Spleen (tissue), 11 donors: ENCODE measurements around the gene SMC5. TPM values are rescaled to one million over a fixed set of nuclear protein-coding genes. Genes with fewer than 3 reads are reported as not detected.

Experiments
- DNase-seq: peaks from one replicate; pipeline ENCODE4 v3.0.0-alpha.2; 2020
- H3K27ac ChIP-seq, 8 donors: fragments of 200-600 bp; sonication (generic) in 7 of 8; 1 replicate in 4 of 8; 2 replicates in 4 of 8; pipeline versions ENCODE4 v1.5.0 to v1.8.0; 2016 to 2021; ENCODE audit warnings: inconsistent platforms in 4 of 8, mild to moderate bottlenecking in 4 of 8, moderate library complexity in 1 of 8
- H3K27me3 ChIP-seq, 7 donors: fragments of 200-600 bp; sonication (generic) in 6 of 7; replicated peaks in 1 of 7; 1 replicate in 4 of 7; 2 replicates in 3 of 7; pipeline versions ENCODE4 v1.5.0 to v1.8.0; 2016 to 2021; ENCODE audit warnings: inconsistent platforms in 3 of 7, mild to moderate bottlenecking in 1 of 7
- H3K36me3 ChIP-seq, 6 donors: fragments of 200-600 bp; sonication (generic) in 5 of 6; 1 replicate in 4 of 6; 2 replicates in 2 of 6; pipeline versions ENCODE4 v1.5.0 to v1.8.0; 2016 to 2021; ENCODE audit warnings: inconsistent platforms in 2 of 6
- H3K4me1 ChIP-seq, 6 donors: fragments of 200-600 bp; sonication (generic) in 5 of 6; 1 replicate in 3 of 6; 2 replicates in 3 of 6; pipeline versions ENCODE4 v1.5.0 to v1.8.0; 2016 to 2021; ENCODE audit warnings: inconsistent platforms in 3 of 6
- H3K4me3 ChIP-seq, 8 donors: fragments of 200-600 bp; sonication (generic) in 7 of 8; 1 replicate in 4 of 8; 2 replicates in 4 of 8; pipeline versions ENCODE4 v1.5.0 to v1.8.0; 2016 to 2021; ENCODE audit warnings: inconsistent platforms in 4 of 8, mild to moderate bottlenecking in 4 of 8, moderate library complexity in 2 of 8
- H3K9me3 ChIP-seq, 8 donors: fragments of 200-600 bp; sonication (generic) in 7 of 8; 1 replicate in 4 of 8; 2 replicates in 4 of 8; pipeline versions ENCODE4 v1.5.0 to v1.8.0; 2016 to 2021; ENCODE audit warnings: inconsistent platforms in 4 of 8
- POLR2A ChIP-seq, 3 donors: fragments of 450-650 bp; IDR thresholded peaks; one replicate each; pipeline ENCODE4 v1.5.1; 2017; ENCODE audit warnings: antibody characterized with exemption in 3 of 3, mild to moderate bottlenecking in 1 of 3
- POLR2AphosphoS5 ChIP-seq, 3 donors: sonication (generic); formaldehyde crosslinking; IDR thresholded peaks; one replicate each; pipeline ENCODE4 v1.5.1; 2017; ENCODE audit warnings: antibody characterized with exemption in 3 of 3
- WGBS, 5 donors: extraction: QIAGEN DNeasy Blood & Tissue Kit in 3 of 5; methylation state at CpG; one replicate each; pipeline versions ENCODE4 v1.1.5 to v1.1.7; 2013 to 2018; 5-methylcytosine and 5-hydroxymethylcytosine counted together
- intact Hi-C: fragments of 100-400 bp; cut with DNase I; formaldehyde crosslinking; loops from one replicate; pipeline ENCODE4 v1.15.0; 2023; ENCODE audit warnings: low total_unique reads
- polyA plus RNA-seq, 3 donors: library from polyadenylated mRNA; stranded (reverse); fragments of 200-250 nt; gene quantifications; one replicate each; pipeline ENCODE4 v1.2.1, GENCODE V29; 2013
- total RNA-seq, 7 donors: library from RNA; depleted of rRNA in 3 of 7; stranded (reverse); fragments of >200 nt in 3 of 7; fragmentation: NEBNext Ultra II Directional in 4 of 7; extraction: Animal tissue kit (Norgen Biotek cat#: 25700) in 4 of 7; gene quantifications; one replicate each; pipeline versions ENCODE4 v1.1.0 to v1.2.1, GENCODE V29; 2016 to 2021
- TF ChIP-seq, protein P1 (sequence below), 11 experiments: fragments of 200-600 bp in 7 of 11; fragments of 450-650 bp in 4 of 11; sonication (generic) in 4 of 11; IDR thresholded peaks in 8 of 11; conservative IDR thresholded peaks in 3 of 11; 1 replicate in 7 of 11; 2 replicates in 4 of 11; pipeline versions ENCODE4 v1.4.0 to v1.8.0; 2016 to 2021; ENCODE audit warnings: antibody characterized with exemption in 11 of 11, inconsistent platforms in 4 of 11, mild to moderate bottlenecking in 1 of 11
- donor health status: healthy with polysubstance abuse.
- donor health status: DM: no; HTN: no; CAD: no; lungs with moderate emphysema.
- donor health status: DM: no; HTN: no; CAD: no.
- donor health status: Bipolar disorder and iron deficiency.
- donor health status: healthy.
- donor health status: DM: no; HTN: no; CAD: no.
- donor health status: DM: yes; HTN: yes; CAD: no.

The SMC5 gene
- total and polyA plus RNA-seq, 10 donors = 7.4 to 39.9 (median 29.8) TPM

DNA sequence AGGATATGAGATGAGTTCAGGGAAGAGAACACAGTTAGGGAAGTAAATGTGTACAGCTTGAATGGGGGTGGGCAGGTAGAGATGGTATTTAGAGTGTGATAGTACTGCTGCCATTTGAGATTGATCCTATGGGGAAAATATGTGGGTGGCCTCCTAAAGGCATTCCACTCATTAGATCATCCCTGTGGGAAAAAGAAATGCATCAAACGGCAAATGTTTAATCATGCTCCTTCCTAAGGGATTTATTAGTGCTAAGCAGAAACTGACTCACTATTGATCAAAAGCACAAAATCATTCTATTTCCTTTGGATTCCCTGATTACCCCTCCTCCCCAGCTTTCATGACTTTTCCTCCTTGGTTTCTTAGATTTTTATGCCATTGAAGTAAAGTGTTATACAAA lies 36.4 kb upstream of the SMC5 start:
- no peaks in the 10 kb centered on the region for H3K27me3 ChIP-seq
- no peak for TF ChIP-seq POLR2AphosphoS5 (IDR thresholded peaks at IDR 0.05)
- TF ChIP-seq POLR2A (IDR thresholded peaks at IDR 0.05) = no peak
- TF ChIP-seq, protein P1, sequence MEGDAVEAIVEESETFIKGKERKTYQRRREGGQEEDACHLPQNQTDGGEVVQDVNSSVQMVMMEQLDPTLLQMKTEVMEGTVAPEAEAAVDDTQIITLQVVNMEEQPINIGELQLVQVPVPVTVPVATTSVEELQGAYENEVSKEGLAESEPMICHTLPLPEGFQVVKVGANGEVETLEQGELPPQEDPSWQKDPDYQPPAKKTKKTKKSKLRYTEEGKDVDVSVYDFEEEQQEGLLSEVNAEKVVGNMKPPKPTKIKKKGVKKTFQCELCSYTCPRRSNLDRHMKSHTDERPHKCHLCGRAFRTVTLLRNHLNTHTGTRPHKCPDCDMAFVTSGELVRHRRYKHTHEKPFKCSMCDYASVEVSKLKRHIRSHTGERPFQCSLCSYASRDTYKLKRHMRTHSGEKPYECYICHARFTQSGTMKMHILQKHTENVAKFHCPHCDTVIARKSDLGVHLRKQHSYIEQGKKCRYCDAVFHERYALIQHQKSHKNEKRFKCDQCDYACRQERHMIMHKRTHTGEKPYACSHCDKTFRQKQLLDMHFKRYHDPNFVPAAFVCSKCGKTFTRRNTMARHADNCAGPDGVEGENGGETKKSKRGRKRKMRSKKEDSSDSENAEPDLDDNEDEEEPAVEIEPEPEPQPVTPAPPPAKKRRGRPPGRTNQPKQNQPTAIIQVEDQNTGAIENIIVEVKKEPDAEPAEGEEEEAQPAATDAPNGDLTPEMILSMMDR (IDR thresholded peaks at IDR 0.05 in 8 of 11, conservative IDR thresholded peaks at IDR 0.05 in 3 of 11) = no peak
- DNase-seq = no peak
- H3K27ac ChIP-seq = no peak overlapping the region
- no peaks in the 10 kb centered on the region for H3K4me1 ChIP-seq
- H3K9me3 ChIP-seq = no peaks in the 10 kb centered on the region
- peaks cover 0 to 23% (median 0%) of the 10 kb centered on the region in 6 donors for H3K36me3 ChIP-seq
- intact Hi-C loops = no loop called here
- WGBS, 5 donors = 82 to 100% (median 94%) methylated on average over 1 of the region's 1 CpG
- H3K4me3 ChIP-seq = no peak overlapping the region

DNA sequence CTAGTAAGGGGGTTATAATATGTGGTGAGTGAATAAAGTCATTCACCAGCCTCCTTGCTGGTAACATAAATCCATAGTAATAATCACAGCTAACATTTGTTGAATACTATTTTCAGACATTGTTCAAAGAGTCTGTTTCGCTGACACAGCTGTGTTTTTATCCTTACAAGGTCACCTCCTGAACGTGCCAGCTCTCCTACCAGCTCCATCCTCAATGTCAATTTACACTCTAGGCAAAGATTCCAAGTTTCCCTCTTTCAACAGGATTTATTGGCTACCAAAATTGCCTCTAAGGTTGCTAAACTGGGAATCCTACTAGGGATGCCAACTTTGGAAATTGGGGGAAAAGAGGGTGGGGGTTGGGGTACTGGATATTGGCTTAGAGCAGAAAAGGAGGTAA lies 30.7 kb upstream of the SMC5 start:
- WGBS, 5 donors = 58 to 80% (median 74%) methylated on average over 2 of the region's 2 CpGs
- H3K4me3 ChIP-seq = no peak overlapping the region
- intact Hi-C loops = no loop called here
- no peaks in the 10 kb centered on the region for H3K27me3 ChIP-seq
- no peaks in the 10 kb centered on the region for H3K4me1 ChIP-seq
- DNase-seq = no peak
- H3K9me3 ChIP-seq = no peaks in the 10 kb centered on the region
- TF ChIP-seq POLR2AphosphoS5 (IDR thresholded peaks at IDR 0.05) (no peak), POLR2A (IDR thresholded peaks at IDR 0.05) (no peak)
- TF ChIP-seq, protein P1 (IDR thresholded peaks at IDR 0.05 in 8 of 11, conservative IDR thresholded peaks at IDR 0.05 in 3 of 11) = no peak
- H3K27ac ChIP-seq = no peak overlapping the region
- H3K36me3 ChIP-seq = peaks cover 0 to 5% (median 0%) of the 10 kb centered on the region in 6 donors

DNA sequence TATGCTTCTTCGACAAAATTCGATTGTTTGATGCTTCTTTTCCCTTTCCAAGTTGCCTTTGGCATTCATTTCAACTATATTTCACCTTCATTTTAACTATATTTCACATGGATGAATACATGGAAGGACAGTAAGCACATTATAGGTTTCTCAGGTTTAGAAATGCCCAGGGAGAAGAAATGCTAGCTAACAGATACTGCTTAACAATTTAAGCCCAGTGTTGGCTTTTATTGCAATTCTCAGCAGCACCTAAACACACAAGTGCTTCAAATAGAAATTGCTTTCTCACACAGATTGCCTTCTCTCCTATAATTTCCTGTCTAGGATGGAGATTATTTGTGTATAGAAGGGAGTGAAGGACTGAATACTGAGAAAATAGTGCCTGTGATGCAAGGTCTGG lies 30.2 kb upstream of the SMC5 start:
- no peaks in the 10 kb centered on the region for H3K4me1 ChIP-seq
- intact Hi-C loops = no loop called here
- peaks cover 0 to 5% (median 0%) of the 10 kb centered on the region in 6 donors for H3K36me3 ChIP-seq
- no peak overlapping the region for H3K27ac ChIP-seq
- WGBS, 5 donors = 85 to 98% (median 90%) methylated on average over 2 of the region's 2 CpGs
- H3K27me3 ChIP-seq = no peaks in the 10 kb centered on the region
- TF ChIP-seq POLR2AphosphoS5 (IDR thresholded peaks at IDR 0.05) = no peak
- DNase-seq = no peak
- H3K9me3 ChIP-seq = no peaks in the 10 kb centered on the region
- H3K4me3 ChIP-seq = no peak overlapping the region

- H3K27ac ChIP-seq = no peak overlapping the region
- intact Hi-C loops = no loop called here
- H3K27me3 ChIP-seq = no peaks in the 10 kb centered on the region
- no peak overlapping the region for H3K4me3 ChIP-seq
- H3K36me3 ChIP-seq = peaks cover 0 to 5% (median 0%) of the 10 kb centered on the region in 6 donors
- H3K9me3 ChIP-seq = no peaks in the 10 kb centered on the region
- DNase-seq = no peak
- TF ChIP-seq POLR2AphosphoS5 (IDR thresholded peaks at IDR 0.05) (no peak), POLR2A (IDR thresholded peaks at IDR 0.05) (no peak)
- TF ChIP-seq, protein P1 (IDR thresholded peaks at IDR 0.05 in 8 of 11, conservative IDR thresholded peaks at IDR 0.05 in 3 of 11) = no peak
- no peaks in the 10 kb centered on the region for H3K4me1 ChIP-seq
- WGBS, 5 donors = 80 to 91% (median 90%) methylated on average over 4 of the region's 4 CpGs
Measured at GRCh38 chr9:70229026-70229425, 29.8 kb upstream of the SMC5 start.

DNA sequence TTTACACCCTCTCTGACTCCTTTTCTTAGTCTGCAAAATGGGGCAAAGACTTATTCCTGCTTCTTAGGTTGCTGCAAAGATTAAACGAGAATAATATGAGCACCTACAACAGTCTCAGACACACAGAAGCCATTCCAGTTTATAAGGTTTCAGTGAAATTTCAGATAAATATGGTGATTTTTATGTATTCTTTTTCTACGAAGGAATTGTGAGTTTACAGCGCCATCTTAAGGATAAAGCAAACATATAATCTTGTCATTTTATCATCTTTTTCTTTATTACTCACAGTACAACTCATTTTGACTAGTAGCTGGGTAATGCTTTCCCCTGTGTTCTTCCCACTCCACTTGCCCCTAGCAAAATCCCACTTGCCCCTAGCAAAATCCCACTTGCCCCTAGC lies 29.2 kb upstream of the SMC5 start:
- DNase-seq = no peak
- Histone ChIP-seq H3K27me3 (no peaks in the 10 kb centered on the region), H3K4me1 (no peaks in the 10 kb centered on the region), H3K36me3 (no peaks in the 10 kb centered on the region), H3K4me3 (no peak overlapping the region), H3K27ac (no peak overlapping the region), H3K9me3 (no peaks in the 10 kb centered on the region)
- intact Hi-C loops = no loop called here
- TF ChIP-seq POLR2AphosphoS5 (IDR thresholded peaks at IDR 0.05) (no peak), POLR2A (IDR thresholded peaks at IDR 0.05) (no peak)
- TF ChIP-seq, protein P1 (IDR thresholded peaks at IDR 0.05 in 8 of 11, conservative IDR thresholded peaks at IDR 0.05 in 3 of 11) = no peak
- WGBS, 5 donors = 74 to 85% (median 78%) methylated on average over 3 of the region's 3 CpGs
